Fibroblast of mammary gland (primary cell): ENCODE results near the gene SETBP1.

Experiments
- DNase-seq: peaks from one replicate; pipeline ENCODE4 v3.0.0-alpha.2; 2010; ENCODE audit warnings: low read depth
- H3K4me3 ChIP-seq: 2 replicates; pipeline ENCODE4 v1.5.1; 2011; ENCODE audit warnings: low read depth, mild to moderate bottlenecking, low read length, moderate library complexity; ENCODE audit not compliant: control insufficient read depth
- CTCF ChIP-seq: conservative IDR thresholded peaks from 2 replicates; pipeline ENCODE4 v1.5.1; 2011; ENCODE audit warnings: low read depth, low read length, inconsistent platforms; ENCODE audit not compliant: control insufficient read depth, insufficient read depth

The SETBP1 gene

GRCh38 chr18:44821924-44822323 lies 141.2 kb downstream of the SETBP1 start:
- no peak for TF ChIP-seq CTCF

GRCh38 chr18:44823286-44823685 lies 142.6 kb downstream of the SETBP1 start:
- no peak for TF ChIP-seq CTCF
- no peak for DNase-seq
- H3K4me3 ChIP-seq = no peak overlapping the region

More at GRCh38 chr18:44821924-44822323, 141.2 kb downstream of the SETBP1 start:
- DNase-seq = no peak
- H3K4me3 ChIP-seq = no peak overlapping the region

- DNase-seq = peak; percentile 93
- no peak for TF ChIP-seq CTCF
- H3K4me3 ChIP-seq = no peak overlapping the region
These were observed 143.1 kb downstream of the SETBP1 start for GRCh38 chr18:44823782-44824181.

- no peak for TF ChIP-seq CTCF
- no peak for DNase-seq
- no peak overlapping the region for H3K4me3 ChIP-seq
These were observed 144.2 kb downstream of the SETBP1 start for GRCh38 chr18:44824884-44825283.

GRCh38 chr18:44826418-44827259 lies 146.0 kb downstream of the SETBP1 start:
- peak; percentile 96 for DNase-seq
- no peak for TF ChIP-seq CTCF
- no peak overlapping the region for H3K4me3 ChIP-seq

GRCh38 chr18:44828080-44828479 lies 147.4 kb downstream of the SETBP1 start:
- no peak for DNase-seq
- no peak overlapping the region for H3K4me3 ChIP-seq
- TF ChIP-seq CTCF = no peak
